Astrocyte of the hippocampus (primary cell): Measurements from ENCODE around the gene CC2D2A.
A peak's percentile ranks its signal among the peaks of the same experiment; 100 is the strongest.

Experiments
- DNase-seq: peaks from one replicate; pipeline ENCODE4 v3.0.0; 2011; ENCODE audit warnings: low read depth, low spot score

CC2D2A gene

GRCh38 chr4:15648600-15648999, 178.9 kb downstream of the CC2D2A start:
- DNase-seq: no peak

GRCh38 chr4:15649914-15650545, 180.3 kb downstream of the CC2D2A start:
- peak; percentile 62 for DNase-seq
